ENCODE data around the gene FHAD1.

FHAD1 gene

GRCh38 chr1:15256584-15256983 is 9.6 kb downstream of the FHAD1 start:
- Histone ChIP-seq H3K27ac (ENCODE audit: low read depth, low read length, poor library complexity, severe bottlenecking) (no peak overlapping the region), H2AFZ (ENCODE audit: low read length) (no peak overlapping the region), H3K4me2 (ENCODE audit: low read length) (no peak overlapping the region), H3K9me3 (ENCODE audit: low read length) (no peaks in the 10 kb centered on the region), H3F3A (ENCODE audit: insufficient read depth, low read length) (no peaks in the 10 kb centered on the region), H3K4me3 (ENCODE audit: low read depth, low read length, poor library complexity, severe bottlenecking) (no peak overlapping the region), H3K4me1 (ENCODE audit: insufficient read depth, low read length, severe bottlenecking) (no peaks in the 10 kb centered on the region), H3K36me3 (ENCODE audit: insufficient read depth, low read length) (no peaks in the 10 kb centered on the region), H3K27me3 (ENCODE audit: insufficient read depth, low read length) (no peaks in the 10 kb centered on the region), H4K20me1 (ENCODE audit: insufficient read depth, low read length) (no peaks in the 10 kb centered on the region), H3K9me2 (ENCODE audit: low read depth, low read length) (no peaks in the 10 kb centered on the region), H3K79me2 (ENCODE audit: insufficient read depth, low read length) (no peaks in the 10 kb centered on the region), H3K9ac (ENCODE audit: low read length) (no peak overlapping the region)
- no peak for TF ChIP-seq EZH2 (IDR thresholded peaks at IDR 0.05; ENCODE audit: borderline replicate concordance, low read length)
- TF ChIP-seq CTCF (IDR thresholded peaks at IDR 0.05; ENCODE audit: low read length) = no peak

GRCh38 chr1:15257309-15257708 is 10.3 kb downstream of the FHAD1 start:
- Histone ChIP-seq H3K36me3 (ENCODE audit: insufficient read depth, low read length) (no peaks in the 10 kb centered on the region), H3K27me3 (ENCODE audit: insufficient read depth, low read length) (no peaks in the 10 kb centered on the region), H3K79me2 (ENCODE audit: insufficient read depth, low read length) (no peaks in the 10 kb centered on the region), H3K9me3 (ENCODE audit: low read length) (no peaks in the 10 kb centered on the region), H3K9ac (ENCODE audit: low read length) (no peak overlapping the region), H3F3A (ENCODE audit: insufficient read depth, low read length) (no peaks in the 10 kb centered on the region), H2AFZ (ENCODE audit: low read length) (no peak overlapping the region), H3K4me3 (ENCODE audit: low read depth, low read length, poor library complexity, severe bottlenecking) (no peak overlapping the region), H3K27ac (ENCODE audit: low read depth, low read length, poor library complexity, severe bottlenecking) (no peak overlapping the region), H3K9me2 (ENCODE audit: low read depth, low read length) (no peaks in the 10 kb centered on the region), H4K20me1 (ENCODE audit: insufficient read depth, low read length) (no peaks in the 10 kb centered on the region), H3K4me2 (ENCODE audit: low read length) (no peak overlapping the region), H3K4me1 (ENCODE audit: insufficient read depth, low read length, severe bottlenecking) (no peaks in the 10 kb centered on the region)
- TF ChIP-seq CTCF (IDR thresholded peaks at IDR 0.05; ENCODE audit: low read length) = no peak
- TF ChIP-seq EZH2 (IDR thresholded peaks at IDR 0.05; ENCODE audit: borderline replicate concordance, low read length) = no peak

- Histone ChIP-seq H3K9me2 (ENCODE audit: low read depth, low read length) (no peaks in the 10 kb centered on the region), H3K9ac (ENCODE audit: low read length) (no peak overlapping the region), H3K27ac (ENCODE audit: low read depth, low read length, poor library complexity, severe bottlenecking) (no peak overlapping the region), H3F3A (ENCODE audit: insufficient read depth, low read length) (no peaks in the 10 kb centered on the region), H3K4me1 (ENCODE audit: insufficient read depth, low read length, severe bottlenecking) (no peaks in the 10 kb centered on the region), H3K79me2 (ENCODE audit: insufficient read depth, low read length) (no peaks in the 10 kb centered on the region), H3K4me3 (ENCODE audit: low read depth, low read length, poor library complexity, severe bottlenecking) (no peak overlapping the region), H3K27me3 (ENCODE audit: insufficient read depth, low read length) (no peaks in the 10 kb centered on the region), H4K20me1 (ENCODE audit: insufficient read depth, low read length) (no peaks in the 10 kb centered on the region), H3K9me3 (ENCODE audit: low read length) (no peaks in the 10 kb centered on the region), H3K4me2 (ENCODE audit: low read length) (no peak overlapping the region), H3K36me3 (ENCODE audit: insufficient read depth, low read length) (no peaks in the 10 kb centered on the region), H2AFZ (ENCODE audit: low read length) (no peak overlapping the region)
- TF ChIP-seq CTCF (IDR thresholded peaks at IDR 0.05; ENCODE audit: low read length) (no peak), EZH2 (IDR thresholded peaks at IDR 0.05; ENCODE audit: borderline replicate concordance, low read length) (no peak)
Observed at GRCh38 chr1:15258833-15259621, 12.0 kb downstream of the FHAD1 start.

All from OCI-LY1 (cell line).